Activated CD4-positive, alpha-beta T cell treated with anti-CD3 and anti-CD28 coated beads for 36 hours (primary cell): Measurements from ENCODE around the gene ZFAND3. TPM values are rescaled to one million over a fixed set of nuclear protein-coding genes. Genes with fewer than 3 reads are reported as not detected.

ENCODE experiments used
- ATAC-seq: fragments of 200-7000 bp; cut with Tn5 transposase; one replicate; pipeline ENCODE4 v1.10.0; 2021; ENCODE audit warnings: mild to moderate bottlenecking, moderate library complexity
- CTCF ChIA-PET: fragments of 350-600 bp; sonication (Branson Sonifier 250); formaldehyde crosslinking; loops from one replicate; lab custom pipeline; 2021; ENCODE audit warnings: antibody characterized with exemption; lab: Charles Lee
- POLR2A ChIA-PET: fragments of 350-600 bp; sonication (Branson Sonifier 250); formaldehyde crosslinking; loops from one replicate; lab custom pipeline; 2021; ENCODE audit warnings: antibody characterized with exemption, inconsistent platforms; lab: Charles Lee
- DNase-seq: peaks from one replicate; pipeline ENCODE4 v3.0.0-alpha.2; 2020
- H3K27ac Mint-ChIP-seq: one replicate; pipeline ENCODE4 v1.8.0; 2021; ENCODE audit warnings: mixed read lengths
- H3K27me3 Mint-ChIP-seq: one replicate; pipeline ENCODE4 v1.8.0; 2021; ENCODE audit warnings: mixed read lengths
- H3K36me3 Mint-ChIP-seq: one replicate; pipeline ENCODE4 v1.8.0; 2021; ENCODE audit warnings: low read depth, mixed read lengths
- H3K4me1 Mint-ChIP-seq: one replicate; pipeline ENCODE4 v1.8.0; 2021; ENCODE audit warnings: mixed read lengths
- H3K4me3 Mint-ChIP-seq: one replicate; pipeline ENCODE4 v1.8.0; 2021; ENCODE audit warnings: mild to moderate bottlenecking, moderate library complexity, mixed read lengths
- H3K9me3 Mint-ChIP-seq: one replicate; pipeline ENCODE4 v1.8.0; 2021; ENCODE audit warnings: low read depth, mixed read lengths
- intact Hi-C, 2 experiments: fragments of 100-400 bp; cut with DNase I in 1 of 2; cut with micrococcal nuclease in 1 of 2; formaldehyde crosslinking; loops; one replicate each; pipeline versions ENCODE4 v1.14.2 to v1.15.1; 2022 to 2024; cut with DNase I, micrococcal nuclease
- total RNA-seq, 2 experiments: library from RNA; stranded (reverse); gene quantifications; one replicate each; pipeline ENCODE4 v1.2.3, GENCODE V29; 2021

The ZFAND3 gene
- total RNA-seq, 2 experiments from 2014 or later = 34.5 to 47.8 TPM

- no peak overlapping the region for H3K27ac Mint-ChIP-seq
- CTCF ChIA-PET = no interaction called here
Observed at GRCh38 chr6:38163186-38164130, 343.9 kb downstream of the ZFAND3 start.

GRCh38 chr6:38164131-38164481 lies 344.6 kb downstream of the ZFAND3 start:
- ChIA-PET CTCF (no interaction called here), POLR2A (interaction anchor here (1.0 kb wide), 1 partner anchor 12 kb away, joined by 3 read pairs; no protein-coding TSS in a partner anchor)
- H3K27me3 Mint-ChIP-seq = no peaks in the 10 kb centered on the region
- no peak for DNase-seq
- H3K27ac Mint-ChIP-seq = no peak overlapping the region
- H3K9me3 Mint-ChIP-seq = no peaks in the 10 kb centered on the region
- ATAC-seq = no peak
- intact Hi-C loops = no loop called here
- no peaks in the 10 kb centered on the region for H3K4me1 Mint-ChIP-seq
- no peak overlapping the region for H3K4me3 Mint-ChIP-seq
- peaks cover 10% of the 10 kb centered on the region for H3K36me3 Mint-ChIP-seq

More at GRCh38 chr6:38163186-38164130, 343.9 kb downstream of the ZFAND3 start:
- ATAC-seq (no peak), DNase-seq (no peak)
- H3K4me3 Mint-ChIP-seq = no peak overlapping the region
- no peaks in the 10 kb centered on the region for H3K9me3 Mint-ChIP-seq
- intact Hi-C loops = no loop called here
- POLR2A ChIA-PET = no interaction called here
- H3K4me1 Mint-ChIP-seq = no peaks in the 10 kb centered on the region
- peaks cover 16% of the 10 kb centered on the region for H3K36me3 Mint-ChIP-seq
- no peaks in the 10 kb centered on the region for H3K27me3 Mint-ChIP-seq

- no peak for ATAC-seq
- no peaks in the 10 kb centered on the region for H3K27me3 Mint-ChIP-seq
- POLR2A ChIA-PET = interaction anchor here (1.0 kb wide), 1 partner anchor 12 kb away, joined by 3 read pairs; no protein-coding TSS in a partner anchor
- no peak overlapping the region for H3K27ac Mint-ChIP-seq
- H3K9me3 Mint-ChIP-seq = no peaks in the 10 kb centered on the region
- H3K36me3 Mint-ChIP-seq = peaks cover 7% of the 10 kb centered on the region
- intact Hi-C loops = no loop called here
- CTCF ChIA-PET = interaction anchor here (0.6 kb wide), 1 partner anchor 16 kb away, joined by 5 read pairs; no protein-coding TSS in a partner anchor
- no peak overlapping the region for H3K4me3 Mint-ChIP-seq
- no peaks in the 10 kb centered on the region for H3K4me1 Mint-ChIP-seq
- no peak for DNase-seq
Observed at GRCh38 chr6:38164671-38165108, 345.2 kb downstream of the ZFAND3 start.

- Mint-ChIP-seq H3K9me3 (no peaks in the 10 kb centered on the region), H3K4me1 (no peaks in the 10 kb centered on the region), H3K36me3 (no peaks in the 10 kb centered on the region), H3K4me3 (no peak overlapping the region), H3K27me3 (no peaks in the 10 kb centered on the region), H3K27ac (no peak overlapping the region)
- ATAC-seq (no peak), DNase-seq (no peak)
- intact Hi-C loops = no loop called here
- ChIA-PET CTCF (no interaction called here), POLR2A (no interaction called here)
Observed at GRCh38 chr6:38166411-38167240, 347.1 kb downstream of the ZFAND3 start.

- Mint-ChIP-seq H3K27ac (no peak overlapping the region), H3K4me1 (no peaks in the 10 kb centered on the region), H3K36me3 (no peaks in the 10 kb centered on the region), H3K4me3 (no peak overlapping the region), H3K27me3 (no peaks in the 10 kb centered on the region), H3K9me3 (no peaks in the 10 kb centered on the region)
- ChIA-PET POLR2A (no interaction called here), CTCF (interaction anchor here (1.2 kb wide), 1 partner anchor 13 kb away, joined by 3 read pairs; no protein-coding TSS in a partner anchor)
- intact Hi-C loops = no loop called here
- DNase-seq (no peak), ATAC-seq (no peak)
Observed at GRCh38 chr6:38167598-38167997, 348.1 kb downstream of the ZFAND3 start.

- no peak for DNase-seq
- ChIA-PET POLR2A (no interaction called here), CTCF (interaction anchor here (1.2 kb wide), 1 partner anchor 12 kb away, joined by 3 read pairs; no protein-coding TSS in a partner anchor)
- intact Hi-C loops = no loop called here
- no peaks in the 10 kb centered on the region for H3K4me1 Mint-ChIP-seq
- H3K27me3 Mint-ChIP-seq = no peaks in the 10 kb centered on the region
- H3K9me3 Mint-ChIP-seq = no peaks in the 10 kb centered on the region
- no peak overlapping the region for H3K27ac Mint-ChIP-seq
- H3K4me3 Mint-ChIP-seq = no peak overlapping the region
- no peak for ATAC-seq
- H3K36me3 Mint-ChIP-seq = no peaks in the 10 kb centered on the region
Observed at GRCh38 chr6:38168126-38168525, 348.6 kb downstream of the ZFAND3 start.

- ChIA-PET POLR2A (no interaction called here), CTCF (interaction anchor here (1.2 kb wide), 1 partner anchor 12 kb away, joined by 3 read pairs; no protein-coding TSS in a partner anchor)
- Mint-ChIP-seq H3K4me1 (peaks cover 3% of the 10 kb centered on the region), H3K27me3 (no peaks in the 10 kb centered on the region), H3K9me3 (no peaks in the 10 kb centered on the region), H3K36me3 (no peaks in the 10 kb centered on the region), H3K4me3 (no peak overlapping the region), H3K27ac (no peak overlapping the region)
- no peak for ATAC-seq
- no peak for DNase-seq
- intact Hi-C loops = no loop called here
Observed at GRCh38 chr6:38168699-38169098, 349.2 kb downstream of the ZFAND3 start.

- Mint-ChIP-seq H3K4me1 (peaks cover 3% of the 10 kb centered on the region), H3K27me3 (no peaks in the 10 kb centered on the region), H3K27ac (no peak overlapping the region), H3K9me3 (no peaks in the 10 kb centered on the region), H3K4me3 (no peak overlapping the region), H3K36me3 (no peaks in the 10 kb centered on the region)
- intact Hi-C loops = no loop called here
- ChIA-PET POLR2A (no interaction called here), CTCF (no interaction called here)
- DNase-seq (no peak), ATAC-seq (no peak)
Observed at GRCh38 chr6:38169221-38169976, 349.9 kb downstream of the ZFAND3 start.

- no peaks in the 10 kb centered on the region for H3K9me3 Mint-ChIP-seq
- no peak overlapping the region for H3K27ac Mint-ChIP-seq
- no peak overlapping the region for H3K4me3 Mint-ChIP-seq
- ATAC-seq (no peak), DNase-seq (no peak)
- ChIA-PET CTCF (no interaction called here), POLR2A (no interaction called here)
- no peaks in the 10 kb centered on the region for H3K27me3 Mint-ChIP-seq
- H3K4me1 Mint-ChIP-seq = peaks cover 3% of the 10 kb centered on the region
- no peaks in the 10 kb centered on the region for H3K36me3 Mint-ChIP-seq
- intact Hi-C loops = no loop called here
Observed at GRCh38 chr6:38169977-38170526, 350.5 kb downstream of the ZFAND3 start.

- CTCF ChIA-PET = no interaction called here
- intact Hi-C loops = no loop called here
Observed at GRCh38 chr6:38170666-38171355, 351.3 kb downstream of the ZFAND3 start.

More at GRCh38 chr6:38170666-38171355, 351.3 kb downstream of the ZFAND3 start:
- Mint-ChIP-seq H3K9me3 (no peaks in the 10 kb centered on the region), H3K27ac (no peak overlapping the region), H3K27me3 (no peaks in the 10 kb centered on the region), H3K4me3 (no peak overlapping the region), H3K36me3 (no peaks in the 10 kb centered on the region), H3K4me1 (peaks cover 3% of the 10 kb centered on the region)
- DNase-seq = no peak
- ATAC-seq = no peak
- POLR2A ChIA-PET = no interaction called here
